K562 (cell line): ENCODE results near the gene GET3. TPM values are rescaled to one million over a fixed set of nuclear protein-coding genes. Genes with fewer than 3 reads are reported as not detected.

Source experiments
- AFF1 ChIP-seq, 2 experiments: fragments of 450-650 bp; IDR thresholded peaks; 2 replicates each; pipeline ENCODE4 v1.6.1; 2018; ENCODE audit warnings: mild to moderate bottlenecking in 2 of 2, low read depth in 1 of 2; ENCODE audit not compliant: partially characterized antibody in 2 of 2
- E4F1 ChIP-seq: fragments of 250-450 bp; sonication (Bioruptor Pico); IDR thresholded peaks from 2 replicates; pipeline ENCODE4 v1.5.0; 2021; ENCODE audit warnings: mild to moderate bottlenecking, borderline replicate concordance
- ESRRB ChIP-seq: fragments of 250-450 bp; sonication (Bioruptor Pico); IDR thresholded peaks from 2 replicates; pipeline ENCODE4 v1.5.0; 2020; ENCODE audit warnings: mild to moderate bottlenecking, moderate library complexity, borderline replicate concordance
- FOXJ2 ChIP-seq: fragments of 200-800 bp; sonication (Bioruptor generic); IDR thresholded peaks from 2 replicates; pipeline ENCODE4 v1.6.1; 2016; ENCODE audit warnings: missing genetic modification characterization, missing compliant biosample characterization
- HDGF ChIP-seq: fragments of 450-650 bp; IDR thresholded peaks from 2 replicates; pipeline ENCODE4 v1.6.1; 2016
- IRF1 ChIP-seq: sonication (generic); formaldehyde crosslinking; IDR thresholded peaks from 2 replicates; pipeline ENCODE4 v1.8.0; 2022; ENCODE audit warnings: missing genetic modification reagents, mild to moderate bottlenecking, borderline replicate concordance
- JUN ChIP-seq, 2 experiments: sonication (generic) in 1 of 2; formaldehyde crosslinking in 1 of 2; IDR thresholded peaks; 2 replicates each; pipeline versions ENCODE4 v1.6.1 to v1.8.0; 2012 to 2022; ENCODE audit warnings: borderline replicate concordance in 2 of 2, mild to moderate bottlenecking in 2 of 2, improper control_type of control experiment in 1 of 2, low read depth in 1 of 2, low read length in 1 of 2, missing genetic modification reagents in 1 of 2
- MAFG ChIP-seq: fragments of 450-650 bp; conservative IDR thresholded peaks from 2 replicates; pipeline ENCODE4 v1.6.1; 2016; ENCODE audit warnings: missing genetic modification characterization, missing compliant biosample characterization
- MEIS2 ChIP-seq: fragments of 450-650 bp; IDR thresholded peaks from 2 replicates; pipeline ENCODE4 v1.6.1; 2014; ENCODE audit warnings: mild to moderate bottlenecking; ENCODE audit not compliant: partially characterized antibody
- MYC ChIP-seq, 2 experiments: fragments of 250-450 bp in 1 of 2; sonication (Bioruptor Pico) in 1 of 2; IDR thresholded peaks; 2 replicates each; pipeline versions ENCODE4 v1.5.1 to v1.6.1; 2012 to 2021; ENCODE audit warnings: low read depth in 2 of 2, borderline replicate concordance in 1 of 2, improper control_type of control experiment in 1 of 2, low read length in 1 of 2, mild to moderate bottlenecking in 1 of 2, moderate library complexity in 1 of 2
- PTBP1 ChIP-seq: fragments of 200-400 bp; formaldehyde crosslinking; IDR thresholded peaks from 2 replicates; pipeline ENCODE4 v1.6.1; 2017; ENCODE audit warnings: low read depth, low read length
- SAP30 ChIP-seq: fragments of 200-600 bp; sonication (generic); IDR thresholded peaks from 2 replicates; pipeline ENCODE4 v1.6.1; 2012; ENCODE audit warnings: borderline replicate concordance, low read depth, mild to moderate bottlenecking, moderate library complexity, low read length, control low read depth, inconsistent platforms; ENCODE audit not compliant: insufficient read depth, poor library complexity, severe bottlenecking
- SIX5 ChIP-seq, 2 experiments: IDR thresholded peaks; 2 replicates each; pipeline ENCODE4 v1.6.1; 2011; ENCODE audit warnings: low read length in 2 of 2, borderline replicate concordance in 1 of 2, low read depth in 1 of 2, mild to moderate bottlenecking in 1 of 2, moderate library complexity in 1 of 2; ENCODE audit not compliant: insufficient read depth in 1 of 2
- SREBF1 ChIP-seq: fragments of 150-350 bp; IDR thresholded peaks from 2 replicates; pipeline ENCODE4 v1.6.1; 2014; ENCODE audit warnings: antibody characterized with exemption, low read depth, low read length, borderline replicate concordance
- ZNF280B ChIP-seq: fragments of 250-450 bp; sonication (Bioruptor Pico); IDR thresholded peaks from 2 replicates; pipeline ENCODE4 v1.5.1; 2021; ENCODE audit warnings: mild to moderate bottlenecking
- ZNF780A ChIP-seq: fragments of 250-450 bp; sonication (Bioruptor Pico); IDR thresholded peaks from 2 replicates; pipeline ENCODE4 v1.5.0; 2021; ENCODE audit warnings: mild to moderate bottlenecking
- polyA plus RNA-seq, 8 experiments: library from polyadenylated mRNA; depleted of rRNA in 4 of 8; stranded (reverse) in 5 of 8; unstranded in 3 of 8; fragments of >200 nt; fragmentation: Nextera tagmentation in 2 of 8; fragmentation: Illumina TruSeq in 1 of 8; extraction: Ambion mirVana in 2 of 8; extraction: Trizol in 1 of 8; gene quantifications; 2 replicates each; pipeline versions ENCODE4 v1.2.1 to v1.2.3, GENCODE V29; 2011 to 2014; ENCODE audit warnings: inconsistent platforms in 1 of 8, missing spikeins in 1 of 8
- total RNA-seq, 7 experiments: library from RNA; depleted of rRNA in 6 of 7; stranded (reverse); fragments of >200 nt in 6 of 7; fragmentation: Illumina TruSeq in 2 of 7; extraction: Trizol in 2 of 7; gene quantifications; 2 replicates each; pipeline versions ENCODE4 v1.2.1 to v1.2.3, GENCODE V29; 2011 to 2021; ENCODE audit warnings: low replicate concordance in 1 of 7

Gene GET3
- total and polyA plus RNA-seq, 9 of the 15 experiments (the other 6 are each of a cell fraction or from before 2014, with no cell fraction given), result 8.3 to 83.5 (median 51.8) TPM

GRCh38 chr19:12784394-12784870 lies 47.1 kb downstream of the GET3 start (continued):
- no peak for TF ChIP-seq ZNF280B (CRISPR knock-in tag)
- TF ChIP-seq ESRRB (CRISPR knock-in tag), result no peak
- peak; percentile 50; the same call in 1 of the 2 replicates for TF ChIP-seq JUN (IDR thresholded peaks at IDR 0.05; ENCODE audit: borderline replicate concordance, low read depth, low read length)
- no peak for TF ChIP-seq JUN (CRISPR knock-in tag; IDR thresholded peaks at IDR 0.05; ENCODE audit: borderline replicate concordance)
- TF ChIP-seq PTBP1, result 0 out of 2 replicates have a peak, but pooled peaks have one; percentile 40
- TF ChIP-seq MEIS2, result peak; percentile 83
- peak in 1 of 2 experiments; percentile 67 for TF ChIP-seq AFF1 (IDR thresholded peaks at IDR 0.05; ENCODE audit: low read depth in 1 of 2, partially characterized antibody in 2 of 2)
- no peak for TF ChIP-seq IRF1
- peak; percentile 94 for TF ChIP-seq MYC (IDR thresholded peaks at IDR 0.05; ENCODE audit: low read depth, low read length)
- TF ChIP-seq MYC (CRISPR knock-in tag; IDR thresholded peaks at IDR 0.05; ENCODE audit: borderline replicate concordance, low read depth), result no peak
- no peak; the same call in 1 of the 2 replicates for TF ChIP-seq MAFG
- no peak for TF ChIP-seq SIX5 (IDR thresholded peaks at IDR 0.05; ENCODE audit: borderline replicate concordance in 1 of 2, insufficient read depth in 1 of 2, low read depth in 1 of 2, low read length in 2 of 2)
- peak; percentile 31 for TF ChIP-seq SAP30
- peak; percentile 84 for TF ChIP-seq FOXJ2 (tag)
- peak; percentile 94; the same call in 1 of the 2 replicates for TF ChIP-seq HDGF
- no peak for TF ChIP-seq SREBF1
- no peak for TF ChIP-seq ZNF780A (CRISPR knock-in tag)
- TF ChIP-seq E4F1 (CRISPR knock-in tag), result no peak
